T-helper 1 cell treated with Interleukin-12 subunit alpha and Interleukin-12 subunit beta and Interleukin-4 antibody, amounts not matched to agents 30 μg/mL and 1 μg/mL, for 36 hours (primary cell): ENCODE measurements around the gene RRP9.
A peak's percentile ranks its signal among the peaks of the same experiment; 100 is the strongest.

Experiments
- H3K27ac Mint-ChIP-seq: one replicate; pipeline ENCODE4 v1.8.0; 2021; ENCODE audit warnings: mild to moderate bottlenecking, mixed read lengths
- H3K27me3 Mint-ChIP-seq: one replicate; pipeline ENCODE4 v1.8.0; 2021; ENCODE audit warnings: low read depth, mixed read lengths
- H3K36me3 Mint-ChIP-seq: one replicate; pipeline ENCODE4 v1.8.0; 2021; ENCODE audit warnings: low read depth, mixed read lengths
- H3K4me1 Mint-ChIP-seq: one replicate; pipeline ENCODE4 v1.8.0; 2021; ENCODE audit warnings: low read depth, mixed read lengths
- H3K4me3 Mint-ChIP-seq: one replicate; pipeline ENCODE4 v1.8.0; 2021; ENCODE audit warnings: mild to moderate bottlenecking, moderate library complexity, mixed read lengths
- H3K9me3 Mint-ChIP-seq: one replicate; pipeline ENCODE4 v1.8.0; 2021; ENCODE audit warnings: mixed read lengths

The RRP9 gene

DNA sequence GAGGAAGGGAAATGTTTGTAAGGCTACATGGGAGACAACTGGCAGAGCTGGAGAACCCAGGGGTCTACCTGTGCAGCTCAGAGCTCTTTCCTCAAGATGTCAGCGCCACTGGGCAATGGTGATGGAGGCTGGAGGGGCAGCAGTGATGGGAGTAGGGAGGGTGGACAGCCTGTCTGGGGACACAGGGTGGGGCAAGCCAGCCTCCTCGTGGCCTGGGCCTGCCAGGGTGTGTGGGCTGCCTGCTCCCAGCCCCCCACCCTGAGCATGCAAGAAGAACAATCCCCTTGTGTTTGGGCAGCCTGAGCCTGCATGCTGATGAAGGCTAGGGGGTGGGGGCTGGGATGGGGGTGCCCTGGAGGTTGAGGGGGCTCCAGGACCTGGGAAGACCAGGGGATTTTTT lies 24.3 kb upstream of the RRP9 start:
- H3K4me1 Mint-ChIP-seq = peaks cover 8% of the 10 kb centered on the region
- no peaks in the 10 kb centered on the region for H3K27me3 Mint-ChIP-seq
- H3K9me3 Mint-ChIP-seq = no peaks in the 10 kb centered on the region
- no peak overlapping the region for H3K27ac Mint-ChIP-seq
- H3K4me3 Mint-ChIP-seq = peak overlapping the region; percentile 89
- H3K36me3 Mint-ChIP-seq = no peaks in the 10 kb centered on the region

DNA sequence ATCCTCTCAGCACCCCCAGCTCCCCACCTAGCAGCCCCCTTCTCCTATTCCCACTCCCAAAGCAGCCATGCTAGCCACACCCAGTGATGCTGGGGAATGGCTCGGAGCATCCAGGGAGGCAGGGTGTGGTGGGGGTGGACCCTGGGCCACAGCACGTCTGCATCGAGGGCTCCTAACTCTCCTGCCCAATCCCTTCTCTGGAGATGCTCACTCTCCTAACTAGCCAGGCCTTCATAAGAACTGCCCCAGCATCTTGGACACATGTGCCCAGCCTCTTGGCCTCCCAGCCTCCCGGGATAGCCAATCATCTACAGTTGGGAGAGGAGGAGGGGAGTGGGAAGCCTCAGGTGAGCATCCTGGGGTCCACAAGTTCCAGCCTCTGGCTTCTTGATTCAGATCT lies 22.8 kb upstream of the RRP9 start:
- Mint-ChIP-seq H3K4me3 (no peak overlapping the region), H3K36me3 (no peaks in the 10 kb centered on the region), H3K4me1 (peaks cover 8% of the 10 kb centered on the region), H3K9me3 (no peaks in the 10 kb centered on the region), H3K27ac (no peak overlapping the region), H3K27me3 (no peaks in the 10 kb centered on the region)

DNA sequence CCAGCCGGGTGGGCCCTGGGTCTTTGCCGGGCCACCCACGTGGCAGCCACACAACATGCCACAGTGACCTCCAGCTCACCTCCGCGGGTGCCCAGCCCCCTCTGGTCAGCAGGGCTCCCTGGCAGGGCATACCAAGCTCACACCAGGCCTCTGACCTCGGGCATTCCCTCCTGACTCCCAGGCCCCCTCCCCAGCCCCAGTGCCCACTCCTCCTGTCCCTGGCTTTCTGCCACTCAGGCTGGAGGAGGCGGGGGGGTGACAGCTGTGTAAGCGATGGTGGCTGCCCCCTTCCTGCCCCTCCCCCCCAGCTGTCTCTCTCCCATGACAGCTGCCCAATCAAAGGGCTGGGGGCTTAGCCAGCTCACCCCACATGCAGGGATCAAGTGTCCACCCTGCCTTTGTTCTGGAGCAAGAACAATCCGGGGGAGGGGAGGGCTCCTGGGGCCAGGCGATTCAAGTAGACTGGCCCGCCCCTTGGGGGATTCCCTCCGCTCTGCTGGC lies 22.3 kb upstream of the RRP9 start:
- no peaks in the 10 kb centered on the region for H3K36me3 Mint-ChIP-seq
- H3K4me1 Mint-ChIP-seq = peaks cover 8% of the 10 kb centered on the region
- no peaks in the 10 kb centered on the region for H3K9me3 Mint-ChIP-seq
- no peak overlapping the region for H3K4me3 Mint-ChIP-seq
- H3K27me3 Mint-ChIP-seq = no peaks in the 10 kb centered on the region
- no peak overlapping the region for H3K27ac Mint-ChIP-seq

DNA sequence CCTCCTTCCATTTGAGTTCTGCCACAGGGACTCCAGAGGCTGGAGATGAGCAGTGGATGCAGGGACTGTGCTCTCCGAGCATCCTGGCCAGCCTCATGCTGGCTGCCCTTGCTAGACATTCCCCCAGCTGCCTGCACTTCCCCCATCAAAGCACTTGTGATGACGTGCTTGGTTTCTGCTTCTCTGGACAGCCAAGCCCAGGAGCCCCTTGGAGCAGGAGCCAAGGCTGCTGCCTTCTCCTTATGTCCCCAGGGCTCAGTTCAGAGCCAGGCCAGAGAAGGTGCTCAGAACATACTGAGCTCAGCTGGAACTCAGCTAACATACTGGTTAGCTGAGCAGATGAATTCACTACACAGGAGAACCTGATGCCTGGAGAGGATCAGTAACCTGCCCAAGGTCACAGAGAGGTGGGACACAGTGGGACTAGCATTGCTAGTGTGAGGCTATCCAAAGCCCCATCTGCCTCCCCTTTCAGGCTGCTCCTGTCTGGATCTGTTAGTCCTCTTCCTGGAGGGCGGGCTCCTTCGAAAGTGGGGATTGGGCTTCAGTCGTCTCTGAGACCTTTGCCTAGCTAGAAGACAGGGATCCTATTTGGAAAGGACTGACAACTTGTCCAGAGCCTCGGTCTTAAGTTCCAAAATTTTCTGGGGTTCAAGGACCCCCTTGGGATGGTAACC lies 21.3 kb upstream of the RRP9 start:
- H3K4me1 Mint-ChIP-seq = peaks cover 8% of the 10 kb centered on the region
- no peaks in the 10 kb centered on the region for H3K27me3 Mint-ChIP-seq
- no peaks in the 10 kb centered on the region for H3K9me3 Mint-ChIP-seq

DNA sequence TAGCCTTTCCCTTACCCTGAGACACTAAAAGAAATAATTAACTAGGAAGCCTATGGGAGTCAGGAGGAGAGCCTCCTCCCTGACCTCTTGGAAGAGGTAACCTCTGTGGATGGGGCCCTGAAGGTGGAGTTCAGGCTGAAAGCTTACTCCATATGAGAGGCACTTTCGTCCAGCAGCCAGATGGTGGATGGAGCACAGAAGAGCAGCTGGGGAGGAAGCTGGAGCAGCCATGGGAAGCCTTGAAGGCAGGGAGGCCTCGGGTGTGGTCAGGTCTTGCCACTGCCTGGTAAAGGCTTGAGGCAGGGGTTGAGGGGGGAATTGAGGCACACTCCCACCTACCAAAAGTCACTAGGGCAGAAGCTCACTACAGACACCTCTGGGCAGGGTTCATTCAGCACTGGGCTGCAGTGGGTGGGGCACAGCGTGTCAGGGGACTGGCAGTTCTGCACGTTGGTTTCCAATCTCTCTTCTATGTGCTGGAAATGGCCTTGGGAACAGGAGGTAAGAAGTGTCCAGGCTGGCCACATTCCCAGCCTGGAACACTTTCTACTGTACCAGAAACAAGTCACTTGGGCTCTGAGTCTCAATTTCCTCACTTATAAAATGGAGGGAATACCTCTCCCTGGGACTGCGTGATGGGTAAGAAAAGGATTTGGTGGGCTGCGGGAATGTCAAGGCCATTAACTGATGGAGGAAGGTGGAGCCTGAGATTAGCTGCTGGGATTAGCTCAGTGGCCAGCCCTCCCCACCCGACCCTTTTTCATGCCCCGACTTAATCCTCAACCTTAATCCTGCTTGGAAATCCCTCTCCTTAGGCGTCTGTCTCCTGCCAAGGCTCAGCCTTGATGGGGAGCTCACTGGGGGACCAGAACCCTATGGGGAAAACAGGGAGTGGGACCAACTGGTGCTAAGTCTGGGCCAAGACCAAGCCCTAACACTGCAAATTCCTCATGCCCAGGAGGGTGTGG lies 20.2 kb upstream of the RRP9 start:
- no peaks in the 10 kb centered on the region for H3K9me3 Mint-ChIP-seq

More for the DNA sequence above, 21.3 kb upstream of the RRP9 start:
- Mint-ChIP-seq H3K36me3 (peaks cover 4% of the 10 kb centered on the region), H3K4me3 (no peak overlapping the region), H3K27ac (no peak overlapping the region)

DNA sequence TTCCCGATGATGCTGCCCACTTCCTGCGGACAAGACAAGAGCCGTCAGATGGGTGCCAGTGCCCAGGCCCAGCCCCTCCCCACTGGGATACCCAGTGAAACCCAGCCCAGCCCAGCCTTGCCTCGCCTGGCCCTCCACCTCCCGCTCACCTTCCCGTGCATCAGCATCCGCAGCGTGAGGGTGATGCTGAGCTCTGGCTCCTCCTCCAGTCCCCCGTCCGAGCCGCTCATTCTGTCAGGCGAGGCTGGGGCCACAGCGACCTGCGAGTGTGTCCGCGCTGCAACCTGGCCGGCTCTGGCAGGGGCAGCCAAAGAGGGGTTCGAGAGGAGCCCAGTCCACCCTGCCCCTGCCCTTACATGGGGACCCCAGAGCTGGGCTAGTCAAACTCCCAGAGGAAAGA lies 19.3 kb upstream of the RRP9 start:
- Mint-ChIP-seq H3K9me3 (no peaks in the 10 kb centered on the region), H3K27me3 (peaks cover 7% of the 10 kb centered on the region), H3K4me3 (no peak overlapping the region), H3K36me3 (peaks cover 4% of the 10 kb centered on the region), H3K27ac (no peak overlapping the region), H3K4me1 (peaks cover 8% of the 10 kb centered on the region)

More for the DNA sequence above, 20.2 kb upstream of the RRP9 start:
- H3K27ac Mint-ChIP-seq = no peak overlapping the region
- H3K27me3 Mint-ChIP-seq = peaks cover 1% of the 10 kb centered on the region
- no peak overlapping the region for H3K4me3 Mint-ChIP-seq
- H3K36me3 Mint-ChIP-seq = peaks cover 4% of the 10 kb centered on the region
- H3K4me1 Mint-ChIP-seq = peaks cover 8% of the 10 kb centered on the region

DNA sequence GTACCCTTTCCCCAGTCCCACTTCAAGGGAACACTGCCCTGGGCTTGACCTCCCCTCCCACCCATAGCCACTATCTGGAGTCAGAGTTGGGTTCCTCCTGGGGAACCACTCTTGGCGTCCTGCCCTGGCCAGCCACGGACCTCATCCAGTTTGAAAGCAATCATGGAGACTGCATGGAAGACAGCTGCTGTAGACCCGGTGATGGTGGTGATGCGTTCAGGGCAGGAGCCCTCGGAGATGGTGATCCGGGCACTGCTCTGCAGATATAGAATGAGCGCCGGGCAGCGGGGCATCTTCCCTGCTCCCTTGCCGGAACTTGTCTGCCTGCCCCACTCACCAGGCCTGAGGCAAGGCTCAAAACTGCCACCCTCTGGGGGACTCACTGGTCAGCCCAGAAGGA lies 18.7 kb upstream of the RRP9 start:
- no peaks in the 10 kb centered on the region for H3K9me3 Mint-ChIP-seq
- H3K4me3 Mint-ChIP-seq = no peak overlapping the region
- H3K4me1 Mint-ChIP-seq = peaks cover 8% of the 10 kb centered on the region
- H3K27me3 Mint-ChIP-seq = peaks cover 7% of the 10 kb centered on the region
- no peak overlapping the region for H3K27ac Mint-ChIP-seq
- H3K36me3 Mint-ChIP-seq = peaks cover 4% of the 10 kb centered on the region

DNA sequence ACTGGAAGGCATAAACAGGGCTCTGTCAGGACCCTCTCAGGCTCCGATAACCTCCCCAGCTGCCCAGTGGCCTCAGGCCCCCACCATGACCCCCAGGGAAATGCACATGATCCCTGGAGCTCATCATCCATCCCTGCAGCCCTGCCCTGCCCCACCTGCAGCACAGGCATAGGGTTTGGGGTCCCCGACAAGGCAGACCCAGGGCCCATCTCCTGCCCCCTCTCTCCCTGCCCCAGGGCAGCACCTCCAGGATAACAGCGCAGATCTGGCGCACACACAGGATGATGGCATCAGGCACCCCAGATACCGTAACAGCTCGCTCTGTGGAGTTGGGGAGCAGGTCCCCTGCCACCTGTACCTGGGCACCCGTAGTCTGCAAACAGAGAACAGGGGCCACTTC lies 17.9 kb upstream of the RRP9 start:
- Mint-ChIP-seq H3K27me3 (peaks cover 14% of the 10 kb centered on the region), H3K36me3 (peaks cover 4% of the 10 kb centered on the region), H3K27ac (no peak overlapping the region), H3K4me3 (no peak overlapping the region), H3K9me3 (no peaks in the 10 kb centered on the region), H3K4me1 (peaks cover 5% of the 10 kb centered on the region)

DNA sequence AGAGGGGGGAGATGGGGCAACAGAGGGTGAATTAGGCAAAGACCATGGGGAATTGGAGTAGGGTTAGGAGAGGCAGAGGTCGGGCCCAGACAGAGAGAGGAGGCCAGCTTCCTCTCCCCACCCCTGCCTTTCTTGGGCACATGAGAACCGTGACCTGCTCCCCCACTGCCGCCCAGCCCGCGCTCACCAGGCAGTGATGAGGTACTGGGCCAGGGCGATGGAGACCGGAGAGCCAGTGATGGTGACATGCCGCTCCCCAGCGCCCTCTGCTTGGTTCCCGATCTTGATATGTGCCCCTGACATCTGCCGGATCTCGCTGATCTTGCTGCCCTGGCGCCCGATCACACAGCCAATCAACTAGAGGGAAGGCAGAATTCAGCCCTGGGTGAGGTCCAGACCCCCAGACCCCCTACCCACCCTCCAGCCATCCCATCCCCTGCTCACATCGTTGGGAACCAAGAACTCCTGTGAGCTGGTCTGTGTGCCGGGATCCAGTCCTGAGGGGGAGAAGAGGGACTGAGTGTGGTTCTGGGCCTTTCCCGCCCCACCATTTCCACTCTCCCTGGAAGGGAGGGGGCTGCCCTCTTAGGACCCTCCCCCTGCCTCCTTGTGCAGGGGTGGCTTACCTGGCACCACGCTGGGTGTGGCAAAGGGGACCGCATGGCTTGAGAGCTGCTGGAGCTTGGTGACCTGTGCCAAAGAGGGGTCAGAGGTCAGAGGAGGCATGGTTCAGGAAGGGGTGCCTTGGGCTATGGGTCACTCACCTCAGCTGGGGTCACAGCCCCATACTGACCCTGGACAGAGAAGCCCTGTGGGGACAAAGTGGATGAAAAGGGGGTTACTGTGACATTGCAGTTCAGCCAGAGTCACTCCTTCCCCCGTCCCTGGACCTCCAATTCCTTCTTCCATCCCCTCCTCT lies 17.2 kb upstream of the RRP9 start:
- Mint-ChIP-seq H3K9me3 (no peaks in the 10 kb centered on the region), H3K27ac (no peak overlapping the region), H3K4me3 (no peak overlapping the region), H3K27me3 (peaks cover 22% of the 10 kb centered on the region), H3K36me3 (peaks cover 4% of the 10 kb centered on the region), H3K4me1 (peaks cover 5% of the 10 kb centered on the region)

DNA sequence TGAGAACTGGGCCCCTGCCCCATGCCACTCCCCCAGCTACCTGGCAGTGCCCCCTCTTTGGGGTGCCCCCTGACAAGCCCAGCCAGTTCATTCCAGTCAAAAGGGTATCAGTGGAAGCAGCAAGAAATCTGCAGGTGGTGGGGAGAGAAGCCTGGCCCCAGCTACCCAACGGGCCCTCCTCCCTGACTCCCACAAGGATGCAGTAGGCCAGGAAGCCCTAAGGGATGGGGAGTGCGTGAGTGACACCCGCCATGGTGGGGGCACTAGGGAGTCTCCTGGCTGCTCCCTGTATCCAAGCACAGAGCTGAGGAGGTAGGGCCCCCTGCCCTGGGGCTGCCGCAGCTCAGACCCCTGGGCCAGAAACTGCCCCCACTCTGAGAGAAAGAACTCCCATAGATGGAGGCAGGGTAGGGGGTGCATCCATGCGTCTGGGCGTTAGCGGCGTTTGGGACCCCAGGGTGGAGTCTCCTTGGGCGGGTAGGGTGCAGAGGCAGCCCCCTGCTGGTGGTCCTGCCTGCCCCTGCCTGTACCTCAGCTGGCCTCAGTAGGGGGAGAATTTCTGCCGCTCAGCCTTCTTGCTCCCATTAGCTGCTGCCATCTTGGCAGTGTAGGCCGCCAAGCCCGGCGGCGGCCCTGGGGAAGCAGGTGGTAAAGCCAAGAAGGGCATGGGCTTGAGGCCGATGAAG lies 16.0 kb upstream of the RRP9 start:
- Mint-ChIP-seq H3K27me3 (peaks cover 32% of the 10 kb centered on the region), H3K9me3 (no peaks in the 10 kb centered on the region), H3K27ac (no peak overlapping the region), H3K4me1 (peaks cover 5% of the 10 kb centered on the region), H3K36me3 (peaks cover 5% of the 10 kb centered on the region), H3K4me3 (no peak overlapping the region)

DNA sequence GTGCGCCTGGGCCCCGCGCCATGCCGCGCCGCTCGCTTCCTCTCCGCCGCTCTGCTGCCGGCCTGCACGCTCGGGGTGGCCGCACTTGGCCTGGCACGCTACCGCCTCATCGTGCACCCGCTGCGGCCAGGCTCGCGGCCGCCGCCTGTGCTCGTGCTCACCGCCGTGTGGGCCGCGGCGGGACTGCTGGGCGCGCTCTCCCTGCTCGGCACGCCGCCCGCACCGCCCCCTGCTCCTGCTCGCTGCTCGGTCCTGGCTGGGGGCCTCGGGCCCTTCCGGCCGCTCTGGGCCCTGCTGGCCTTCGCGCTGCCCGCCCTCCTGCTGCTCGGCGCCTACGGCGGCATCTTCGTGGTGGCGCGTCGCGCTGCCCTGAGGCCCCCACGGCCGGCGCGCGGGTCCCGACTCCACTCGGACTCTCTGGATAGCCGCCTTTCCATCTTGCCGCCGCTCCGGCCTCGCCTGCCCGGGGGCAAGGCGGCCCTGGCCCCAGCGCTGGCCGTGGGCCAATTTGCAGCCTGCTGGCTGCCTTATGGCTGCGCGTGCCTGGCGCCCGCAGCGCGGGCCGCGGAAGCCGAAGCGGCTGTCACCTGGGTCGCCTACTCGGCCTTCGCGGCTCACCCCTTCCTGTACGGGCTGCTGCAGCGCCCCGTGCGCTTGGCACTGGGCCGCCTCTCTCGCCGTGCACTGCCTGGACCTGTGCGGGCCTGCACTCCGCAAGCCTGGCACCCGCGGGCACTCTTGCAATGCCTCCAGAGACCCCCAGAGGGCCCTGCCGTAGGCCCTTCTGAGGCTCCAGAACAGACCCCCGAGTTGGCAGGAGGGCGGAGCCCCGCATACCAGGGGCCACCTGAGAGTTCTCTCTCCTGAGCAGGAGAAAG lies 14.4 kb upstream of the RRP9 start:
- no peak overlapping the region for H3K4me3 Mint-ChIP-seq
- peaks cover 5% of the 10 kb centered on the region for H3K36me3 Mint-ChIP-seq
- no peaks in the 10 kb centered on the region for H3K9me3 Mint-ChIP-seq
- peaks cover 40% of the 10 kb centered on the region for H3K27me3 Mint-ChIP-seq
- H3K27ac Mint-ChIP-seq = no peak overlapping the region
- H3K4me1 Mint-ChIP-seq = peaks cover 3% of the 10 kb centered on the region

DNA sequence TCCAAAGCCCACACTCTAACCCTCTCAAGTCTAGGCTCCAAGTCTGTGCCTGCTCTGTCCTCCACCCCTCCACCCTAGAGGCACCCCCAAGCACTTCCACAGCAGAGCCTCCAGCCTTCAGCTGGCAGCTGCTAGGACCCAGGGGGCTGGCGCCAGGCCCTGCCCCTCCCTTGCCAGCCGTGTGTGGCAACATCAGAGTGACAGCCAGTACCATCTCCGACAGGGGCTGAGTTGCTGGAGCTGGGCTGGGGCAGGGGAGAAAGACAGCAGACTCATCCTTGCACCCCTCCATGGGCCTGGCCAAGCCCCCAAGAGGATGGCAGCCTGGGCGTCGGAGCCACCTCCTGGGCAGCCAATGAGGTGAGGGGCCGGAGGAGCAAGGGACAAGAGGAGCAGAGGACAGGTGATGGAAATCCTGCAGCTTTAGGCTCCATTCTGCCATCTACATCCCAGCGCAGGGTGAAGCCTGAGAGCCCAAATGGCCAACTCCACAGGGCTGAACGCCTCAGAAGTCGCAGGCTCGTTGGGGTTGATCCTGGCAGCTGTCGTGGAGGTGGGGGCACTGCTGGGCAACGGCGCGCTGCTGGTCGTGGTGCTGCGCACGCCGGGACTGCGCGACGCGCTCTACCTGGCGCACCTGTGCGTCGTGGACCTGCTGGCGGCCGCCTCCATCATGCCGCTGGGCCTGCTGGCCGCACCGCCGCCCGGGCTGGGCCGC lies 13.6 kb upstream of the RRP9 start, which contains the start of gene GPR62:
Gene GPR62, plus strand, starts transcription at position 207 of the 718 bp plus-strand sequence. Its CDS starts 272 bp downstream, at position 479.
- Mint-ChIP-seq H3K9me3 (no peaks in the 10 kb centered on the region), H3K4me3 (no peak within 1 kb of the TSS), H3K27ac (no peak within 1 kb of the TSS), H3K4me1 (peaks cover 3% of the 10 kb centered on the region), H3K27me3 (peaks cover 44% of the 10 kb centered on the region), H3K36me3 (peaks cover 5% of the 10 kb centered on the region)
